Activated CD4-positive, alpha-beta T cell treated with anti-CD3 and anti-CD28 coated beads, Interleukin-2, amount 50 U/mL, for 16 hours (primary cell): Measurements from ENCODE around the gene PHF20.
A peak's percentile ranks its signal among the peaks of the same experiment; 100 is the strongest.
"Not testable (repeated sequence)": the region's sequence is repeated elsewhere in the genome, so short reads cannot be mapped to it uniquely, and the experiment has no call there.

Experiments used
- DNase-seq: peaks from one replicate; pipeline ENCODE4 v3.0.0-alpha.2; 2020

The PHF20 gene

DNA sequence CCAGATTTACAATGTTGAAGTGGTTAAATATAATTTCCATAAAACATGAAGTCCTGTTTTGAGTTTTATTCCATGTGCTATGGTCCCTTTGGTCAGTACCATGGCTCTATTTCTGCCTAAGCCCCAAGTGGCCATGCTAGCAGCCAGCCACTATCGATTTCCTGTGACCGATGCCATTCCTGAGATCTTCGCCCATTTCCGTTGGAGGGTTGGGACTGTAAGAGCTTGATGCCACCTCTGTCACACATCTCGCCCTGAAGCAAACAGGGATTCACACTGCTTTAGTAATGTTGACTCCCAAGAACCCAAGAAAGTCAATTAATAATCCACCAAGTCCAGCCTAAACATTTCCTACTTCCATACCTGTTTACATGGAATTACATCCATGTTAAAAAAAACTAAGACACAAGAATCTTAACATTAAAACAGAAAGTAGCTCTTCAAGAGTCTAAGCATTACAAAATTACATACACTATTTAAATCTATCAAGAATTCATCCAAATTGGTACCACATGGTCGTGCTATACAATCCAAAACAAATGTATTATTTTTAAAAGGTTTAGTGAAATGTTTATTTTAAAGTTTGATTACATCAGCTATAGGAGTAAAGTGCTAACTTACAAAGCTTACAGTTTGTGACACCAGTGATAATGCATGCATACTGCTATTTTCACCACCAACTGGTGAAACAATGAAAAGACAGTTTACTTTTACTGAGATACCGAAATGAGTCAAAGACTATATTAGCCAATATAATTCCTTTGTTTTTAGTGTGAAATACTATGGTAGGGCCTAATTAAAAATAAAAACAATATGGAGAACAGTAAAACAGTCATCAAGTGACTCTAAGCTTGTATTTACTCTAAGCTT is 32.3 kb upstream of the PHF20 start:
- peak; percentile 62 for DNase-seq

GRCh38 chr20:35741892-35742740 is 29.7 kb upstream of the PHF20 start, which contains the start of gene RBM39:
RBM39 (minus strand) TSS chr20:35742260; CDS start chr20:35740874, 1,386 bp downstream.
- DNase-seq = peak; percentile 100

DNA sequence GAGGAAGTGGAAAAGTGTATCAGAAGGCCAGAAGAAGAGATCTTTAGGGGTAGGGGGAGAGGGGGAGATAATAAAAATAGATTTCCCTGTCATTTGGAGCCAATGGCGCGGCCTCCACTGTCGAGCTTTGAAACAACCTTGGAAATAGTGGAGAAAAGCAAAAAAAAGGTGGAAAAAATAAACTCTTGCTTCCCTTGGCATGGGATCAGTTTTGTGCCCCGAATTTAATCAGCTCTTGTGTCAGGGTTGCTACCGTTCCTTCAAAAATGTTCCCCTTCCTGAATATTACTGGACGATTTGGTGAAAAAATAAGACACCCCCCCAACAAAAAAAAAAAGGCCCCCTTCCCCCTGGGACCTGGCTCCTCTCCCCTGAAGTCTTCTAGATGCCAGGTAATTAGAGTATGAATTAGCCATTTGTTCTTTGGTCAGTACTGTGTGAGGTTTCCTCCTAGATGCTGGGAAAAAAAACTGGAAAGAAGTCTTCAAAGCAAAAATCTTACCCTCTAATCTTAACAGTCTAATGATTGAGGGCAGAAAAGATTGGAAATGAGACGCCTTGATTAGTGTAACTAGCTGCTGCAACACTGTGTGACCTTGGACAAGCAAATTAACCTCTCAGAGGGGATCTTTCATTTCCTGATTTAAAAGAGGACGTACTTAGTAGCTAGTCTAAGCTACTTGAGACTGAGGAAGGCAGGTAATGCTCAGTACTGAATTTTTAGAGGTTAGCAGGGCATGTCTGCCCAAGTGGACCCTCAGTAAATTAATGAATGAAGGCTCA is 28.9 kb upstream of the PHF20 start:
- DNase-seq = peak; percentile 53

DNA sequence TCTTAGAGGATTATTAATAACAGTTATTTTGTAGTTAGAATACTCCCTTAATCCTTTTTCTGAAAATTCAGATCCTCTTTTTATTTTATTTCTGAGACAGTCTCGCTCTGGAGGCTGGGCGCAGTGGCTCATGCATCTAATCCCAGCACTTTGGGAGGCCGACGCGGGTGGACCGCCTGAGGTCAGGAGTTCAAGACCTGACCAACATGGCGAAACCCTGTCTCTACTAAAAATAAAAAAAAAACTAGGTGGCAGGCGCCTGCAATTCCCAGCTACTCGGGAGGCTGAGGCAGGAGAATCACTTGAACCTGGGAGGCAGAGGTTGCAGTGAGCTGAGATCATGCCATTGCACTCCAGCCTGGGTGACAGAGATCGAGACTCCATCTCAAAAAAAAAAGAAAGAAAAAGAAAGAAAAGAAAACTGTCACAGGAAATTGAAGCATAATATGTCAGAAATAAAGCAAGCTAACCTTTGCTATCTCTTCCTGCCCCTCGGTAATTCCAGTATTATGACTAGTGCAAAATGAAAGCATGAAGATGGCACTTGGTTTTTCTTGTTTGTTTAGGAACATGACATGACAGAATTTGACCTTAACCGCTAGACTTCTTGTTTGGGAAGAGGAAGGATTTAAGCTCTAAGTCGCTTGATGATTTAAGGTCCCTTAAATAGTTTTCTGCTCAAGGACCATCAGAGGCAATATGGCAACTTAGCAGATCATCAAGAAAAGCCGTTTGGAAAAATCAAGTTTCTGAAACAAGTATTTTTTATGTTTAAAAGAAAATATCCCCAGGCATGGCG is 27.9 kb upstream of the PHF20 start:
- DNase-seq = peak; percentile 57

DNA sequence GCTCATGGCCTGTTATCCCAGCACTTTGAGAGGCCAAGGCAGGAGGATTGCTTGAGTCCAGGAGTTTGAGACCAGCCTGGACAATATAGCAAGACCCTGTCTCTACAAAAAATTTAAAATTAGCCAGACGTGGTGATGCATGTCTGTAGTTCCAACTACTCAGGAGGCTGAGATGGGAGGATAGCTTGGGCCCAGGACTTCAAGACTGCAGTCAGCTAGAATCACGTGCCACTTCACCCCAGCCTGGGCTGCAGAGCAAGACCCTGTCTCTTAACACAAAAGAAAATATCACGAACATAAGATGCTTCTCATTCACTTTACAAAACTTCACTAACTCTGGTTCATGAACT is 27.3 kb upstream of the PHF20 start:
- DNase-seq = not testable (repeated sequence)

- no peak for DNase-seq
Measured at GRCh38 chr20:35750611-35751010, 21.2 kb upstream of the PHF20 start.

DNA sequence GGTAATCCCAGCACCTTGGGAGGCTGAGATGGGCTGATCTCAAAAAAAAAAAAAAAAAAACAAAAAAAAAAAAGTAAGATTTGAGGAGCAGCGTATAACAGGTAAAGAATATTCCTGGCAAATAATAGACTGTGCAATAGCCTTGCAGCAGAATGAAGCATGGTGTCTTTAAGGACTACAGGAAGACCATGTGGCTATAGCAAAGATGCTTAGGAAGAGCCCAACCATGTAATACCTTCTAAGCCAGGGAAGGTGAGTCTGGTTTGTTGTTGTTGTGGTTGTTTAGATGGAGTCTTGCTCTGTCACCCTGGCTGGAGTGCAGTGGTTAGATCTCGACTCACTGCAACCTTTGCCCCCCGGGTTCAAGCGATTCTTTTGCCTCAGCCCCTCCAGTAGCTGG is 15.4 kb upstream of the PHF20 start:
- DNase-seq = no peak

GRCh38 chr20:35757098-35757705 is 14.6 kb upstream of the PHF20 start:
- no peak for DNase-seq

GRCh38 chr20:35761548-35761947 is 10.3 kb upstream of the PHF20 start:
- not testable (repeated sequence) for DNase-seq

DNA sequence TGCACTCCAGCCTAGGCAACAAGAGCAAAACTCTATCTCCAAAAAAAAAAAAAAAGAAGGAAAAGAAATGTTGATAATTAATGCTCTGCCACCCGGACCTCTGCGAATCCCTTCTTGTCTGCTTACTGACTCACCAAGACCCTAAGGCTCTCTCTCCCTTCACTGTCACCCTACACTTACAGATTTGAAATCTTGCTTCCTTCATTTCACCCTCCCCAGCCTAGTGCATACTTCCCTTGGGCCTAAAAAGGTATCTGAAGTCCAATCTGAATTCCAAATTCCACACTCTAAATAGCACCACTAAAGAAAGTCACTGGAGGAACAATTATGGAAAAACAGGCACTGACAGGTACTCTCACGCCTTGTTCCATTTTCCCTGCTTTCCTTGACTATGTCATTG is 9.4 kb upstream of the PHF20 start:
- DNase-seq = no peak

DNA sequence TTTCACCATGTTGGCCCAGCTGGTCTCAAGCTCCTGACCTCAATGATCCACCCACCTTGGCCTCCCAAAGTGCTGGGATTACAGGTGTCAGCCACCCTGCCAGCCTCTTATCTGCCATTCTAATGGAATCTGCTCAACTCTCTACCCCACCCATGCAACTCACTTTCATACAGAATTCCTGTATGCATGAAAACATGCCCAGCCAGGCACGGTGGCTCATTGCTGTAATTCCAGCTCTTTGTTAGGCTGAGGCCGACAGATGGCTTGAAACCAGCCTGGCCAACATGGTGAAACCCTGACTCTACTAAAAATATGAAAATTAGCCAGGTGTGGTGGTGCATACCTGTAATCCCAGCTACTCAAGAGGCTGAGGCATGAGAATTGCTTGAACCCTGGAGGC is 6.9 kb upstream of the PHF20 start:
- not testable (repeated sequence) for DNase-seq

DNA sequence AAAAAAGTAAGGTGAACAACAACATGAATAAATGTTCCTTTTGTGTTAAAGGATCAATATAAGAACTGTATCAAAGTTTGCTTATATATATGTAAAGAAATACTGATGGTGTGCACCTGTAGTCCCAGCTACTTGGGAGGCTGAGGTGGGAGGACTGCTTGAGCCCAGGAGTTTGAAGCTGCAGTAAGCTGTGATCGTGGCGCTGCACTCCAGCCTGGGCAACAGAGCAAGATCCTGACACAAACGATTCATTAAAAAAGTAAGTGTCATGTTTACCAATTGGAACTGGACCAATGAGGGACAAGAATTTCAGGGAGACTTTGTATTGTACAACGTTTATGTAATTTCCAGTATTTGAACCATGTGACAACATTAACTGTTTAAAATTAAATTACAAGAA is 5.0 kb upstream of the PHF20 start:
- DNase-seq = no peak

- DNase-seq = peak; percentile 85
Measured at GRCh38 chr20:35767683-35768481, 3.9 kb upstream of the PHF20 start.

DNA sequence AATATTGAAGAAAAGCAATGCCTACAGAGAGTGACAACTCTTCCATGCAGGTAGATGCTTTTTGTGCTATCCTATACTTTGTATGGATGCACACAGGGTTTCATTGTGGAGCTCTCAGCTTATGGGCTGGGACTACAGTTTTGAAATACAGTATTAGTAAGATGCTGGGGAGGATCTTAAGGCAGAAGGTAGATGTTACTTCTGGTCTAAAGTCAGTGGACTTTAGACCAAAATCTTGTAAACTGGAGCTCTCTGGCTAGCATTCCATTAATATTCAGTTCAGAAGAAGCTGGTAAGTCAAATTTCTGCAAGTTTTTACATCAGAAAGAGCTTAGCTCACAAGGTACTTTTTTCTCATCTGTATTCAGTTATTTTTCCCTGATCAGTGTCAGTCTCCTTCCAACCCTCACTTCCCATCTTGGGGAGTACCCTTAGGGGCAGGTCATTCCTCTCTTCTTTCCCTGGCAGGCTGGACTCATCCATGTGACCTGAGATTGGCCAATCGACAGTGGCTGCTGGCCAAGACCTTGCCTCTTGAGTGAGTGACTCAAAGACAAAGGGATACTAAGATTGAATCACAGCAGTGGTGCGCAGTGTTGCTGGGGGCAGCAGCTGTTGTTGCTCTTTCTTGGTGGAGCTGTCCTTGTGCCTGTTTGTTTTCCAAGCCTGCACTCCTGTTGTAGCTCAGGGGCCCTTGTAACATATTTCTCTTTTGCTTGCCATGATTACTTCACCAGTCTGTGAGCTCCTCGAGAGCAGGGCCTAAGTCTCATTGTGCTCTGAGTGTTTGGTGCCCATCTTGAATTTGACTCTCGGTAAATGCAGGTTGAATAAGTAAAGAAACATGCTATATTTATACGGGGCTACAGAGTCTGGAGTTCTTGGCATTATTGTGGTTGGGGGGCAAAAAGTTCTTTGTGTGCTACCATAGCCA is 2.8 kb upstream of the PHF20 start:
- peak; percentile 59 for DNase-seq

- no peak for DNase-seq
Measured at GRCh38 chr20:35771367-35771688, 487 bp upstream of the PHF20 start.

DNA sequence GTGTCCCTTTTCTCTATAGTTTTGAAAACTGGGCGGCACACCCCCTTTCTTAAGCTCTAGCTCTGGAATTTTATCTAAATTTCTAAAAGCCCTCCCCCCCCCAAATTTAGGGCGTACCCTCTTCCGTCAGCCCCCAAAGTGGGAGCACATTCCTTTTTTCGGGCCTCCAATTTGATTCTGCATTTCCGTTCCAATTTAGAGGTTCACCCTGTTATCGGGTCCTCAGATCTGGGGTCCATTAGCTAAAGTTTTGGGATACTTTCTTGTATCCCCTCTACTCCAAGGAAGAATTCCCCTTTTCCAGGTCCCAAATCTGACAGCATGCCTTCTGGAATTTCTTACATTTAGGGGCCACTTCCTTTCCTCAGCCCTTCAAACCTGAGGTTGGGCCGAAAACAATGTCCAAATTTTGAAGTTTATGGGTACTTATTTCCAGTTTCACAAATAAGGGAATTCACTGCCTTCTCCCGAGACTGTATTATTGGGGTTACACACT is 796 bp downstream of the PHF20 start:
- no peak for DNase-seq

DNA sequence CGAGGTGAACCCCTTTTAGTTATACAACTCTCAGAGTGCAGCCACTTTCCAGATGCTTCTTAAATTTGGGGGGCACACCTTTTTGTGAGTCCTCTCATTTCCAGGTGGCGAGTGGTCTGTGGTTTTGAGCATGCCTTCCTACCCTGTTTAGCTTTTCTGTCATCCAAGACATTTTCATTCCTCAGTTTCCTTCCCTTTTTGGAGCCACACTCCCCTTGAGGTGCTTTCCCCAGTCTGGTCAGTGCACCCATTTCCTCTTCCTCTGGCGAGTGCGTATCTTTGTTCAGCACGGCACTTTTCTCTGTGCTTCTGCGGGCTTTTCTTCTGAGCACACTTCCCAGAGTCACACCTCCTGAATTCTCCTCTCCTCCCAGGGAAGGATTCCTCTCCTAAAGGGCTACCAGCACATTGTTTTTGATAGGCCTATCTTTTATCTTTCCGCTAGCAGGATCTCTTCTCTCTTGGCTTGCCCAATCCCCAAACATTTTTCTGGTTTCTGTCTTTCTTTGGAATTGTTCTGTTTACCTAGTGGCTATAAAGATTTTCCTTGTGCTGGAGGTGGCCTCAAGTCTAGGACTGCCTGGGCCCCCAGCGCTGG is 1.4 kb downstream of the PHF20 start:
- peak; percentile 63 for DNase-seq

GRCh38 chr20:35774391-35774790 is 2.6 kb downstream of the PHF20 start:
- no peak for DNase-seq

GRCh38 chr20:35776513-35777101 is 4.8 kb downstream of the PHF20 start:
- DNase-seq = no peak
